Pulmonary artery endothelial cell (primary cell): ENCODE data around the gene RNASE9. TPM values are rescaled to one million over a fixed set of nuclear protein-coding genes. Genes with fewer than 3 reads are reported as not detected.
A peak's percentile ranks its signal among the peaks of the same experiment; 100 is the strongest.
"Not testable (repeated sequence)": the region's sequence is repeated elsewhere in the genome, so short reads cannot be mapped to it uniquely, and the experiment has no call there.

Source experiments
- DNase-seq: peaks from one replicate; pipeline ENCODE4 v3.0.0-alpha.2; 2011; ENCODE audit warnings: low read depth, low spot score
- total RNA-seq: library from RNA; depleted of rRNA; stranded (reverse); fragments of >200 nt; gene quantifications from 2 replicates; pipeline ENCODE4 v1.2.3, GENCODE V29; 2014

Gene RNASE9
- total RNA-seq: not detected in 2 replicates

GRCh38 chr14:20560961-20561360, at the start of gene RNASE9:
Gene RNASE9 (minus strand): TSS chr14:20561047.
- DNase-seq: no peak

GRCh38 chr14:20610002-20610765, 49.3 kb upstream of the RNASE9 start:
- no peak for DNase-seq

GRCh38 chr14:20609215-20610001, 48.6 kb upstream of the RNASE9 start:
- peak; percentile 53 for DNase-seq

- DNase-seq: no peak
These were observed 47.7 kb upstream of the RNASE9 start for GRCh38 chr14:20608383-20609110.

- no peak for DNase-seq
These were observed 46.8 kb upstream of the RNASE9 start for GRCh38 chr14:20607617-20608016.

- DNase-seq: no peak
These were observed 46.0 kb upstream of the RNASE9 start for GRCh38 chr14:20606902-20607242.

GRCh38 chr14:20606190-20606901, 45.5 kb upstream of the RNASE9 start:
- no peak for DNase-seq

- DNase-seq: no peak
These were observed 43.2 kb upstream of the RNASE9 start for GRCh38 chr14:20603813-20604690.

- DNase-seq: no peak
These were observed 41.7 kb upstream of the RNASE9 start for GRCh38 chr14:20602583-20602982.

- no peak for DNase-seq
These were observed 40.7 kb upstream of the RNASE9 start for GRCh38 chr14:20601522-20601921.

GRCh38 chr14:20597108-20597507, 36.3 kb upstream of the RNASE9 start:
- DNase-seq: no peak

- not testable (repeated sequence) for DNase-seq
These were observed 34.9 kb upstream of the RNASE9 start for GRCh38 chr14:20595726-20596125.

- DNase-seq: no peak
These were observed 31.7 kb upstream of the RNASE9 start for GRCh38 chr14:20592574-20592973.

GRCh38 chr14:20591235-20591634, 30.4 kb upstream of the RNASE9 start, which contains the start of gene RNASE12:
Gene RNASE12 (minus strand): TSS chr14:20591376. CDS start chr14:20590723, 653 bp downstream.
- DNase-seq: no peak

- DNase-seq: no peak
These were observed 26.8 kb upstream of the RNASE9 start, which contains the start of gene RNASE11 for GRCh38 chr14:20587489-20588154. Gene RNASE11 (minus strand): TSS chr14:20588001.

- no peak for DNase-seq
These were observed 23.1 kb upstream of the RNASE9 start for GRCh38 chr14:20583908-20584307.

GRCh38 chr14:20583142-20583541, 22.3 kb upstream of the RNASE9 start:
- DNase-seq: no peak

GRCh38 chr14:20580242-20580641, 19.4 kb upstream of the RNASE9 start:
- DNase-seq: no peak

- no peak for DNase-seq
These were observed 18.1 kb upstream of the RNASE9 start for GRCh38 chr14:20578784-20579502.
